Measurements from ENCODE around the gene SLK.

The SLK gene

GRCh38 chr10:103990121-103990520 is 23.2 kb downstream of the SLK start:
- Histone ChIP-seq H3K9ac (ENCODE audit: low read length) (no peak overlapping the region), H3K4me1 (ENCODE audit: low read length) (peaks cover 2% of the 10 kb centered on the region), H2AFZ (ENCODE audit: low read length) (no peak overlapping the region), H4K20me1 (ENCODE audit: insufficient read depth, low read length) (no peaks in the 10 kb centered on the region), H3K27ac (ENCODE audit: low read length) (no peak overlapping the region), H3K27me3 (replicated peaks; ENCODE audit: insufficient read depth, low read length) (no peaks in the 10 kb centered on the region), H3F3A (ENCODE audit: insufficient read depth, low read length) (no peaks in the 10 kb centered on the region), H3K4me3 (ENCODE audit: low read length) (no peak overlapping the region), H3K79me2 (ENCODE audit: low read length) (peaks cover 50% of the 10 kb centered on the region), H3K4me2 (ENCODE audit: low read depth, low read length) (no peak overlapping the region), H3K9me3 (replicated peaks; ENCODE audit: insufficient read depth, low read length) (no peaks in the 10 kb centered on the region), H3K9me2 (replicated peaks; ENCODE audit: insufficient read depth, low read length) (no peaks in the 10 kb centered on the region), H3K36me3 (replicated peaks; ENCODE audit: insufficient read depth, low read length) (0 out of 2 replicates have a peak, but pooled peaks cover 3% of the 10 kb centered on the region)
- DNase-seq: no peak
- TF ChIP-seq EZH2 (optimal IDR thresholded peaks at IDR 0.05; ENCODE audit: low read depth, low read length): no peak
- no peak for TF ChIP-seq CTCF (IDR thresholded peaks at IDR 0.05; ENCODE audit: low read length)
- TF ChIP-seq EZH2phosphoT487 (IDR thresholded peaks at IDR 0.05; ENCODE audit: low read length): no peak

DNA sequence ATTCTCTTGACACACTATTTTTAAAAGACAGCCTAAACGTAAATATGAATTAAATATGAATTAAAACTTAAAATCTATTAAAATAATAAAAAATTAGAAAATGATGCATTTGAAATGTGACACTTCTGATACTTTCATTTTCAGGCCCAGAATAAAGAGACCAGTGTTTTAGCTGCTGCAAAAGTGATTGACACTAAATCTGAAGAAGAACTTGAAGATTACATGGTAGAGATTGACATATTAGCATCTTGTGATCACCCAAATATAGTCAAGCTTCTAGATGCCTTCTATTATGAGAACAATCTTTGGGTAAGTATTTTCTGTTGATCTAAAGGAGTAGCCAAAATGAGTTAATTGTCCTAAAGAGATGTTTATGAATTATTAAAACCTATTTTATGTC is 23.6 kb downstream of the SLK start:
- Histone ChIP-seq H3K4me2 (ENCODE audit: low read depth, low read length) (no peak overlapping the region), H3K4me1 (ENCODE audit: low read length) (no peaks in the 10 kb centered on the region), H3K27ac (ENCODE audit: low read length) (no peak overlapping the region), H3F3A (ENCODE audit: insufficient read depth, low read length) (no peaks in the 10 kb centered on the region), H3K27me3 (replicated peaks; ENCODE audit: insufficient read depth, low read length) (no peaks in the 10 kb centered on the region), H3K9me2 (replicated peaks; ENCODE audit: insufficient read depth, low read length) (no peaks in the 10 kb centered on the region), H3K9me3 (replicated peaks; ENCODE audit: insufficient read depth, low read length) (no peaks in the 10 kb centered on the region), H3K36me3 (replicated peaks; ENCODE audit: insufficient read depth, low read length) (0 out of 2 replicates have a peak, but pooled peaks cover 3% of the 10 kb centered on the region), H4K20me1 (ENCODE audit: insufficient read depth, low read length) (no peaks in the 10 kb centered on the region), H3K79me2 (ENCODE audit: low read length) (peaks cover 47% of the 10 kb centered on the region), H2AFZ (ENCODE audit: low read length) (no peak overlapping the region), H3K4me3 (ENCODE audit: low read length) (no peak overlapping the region), H3K9ac (ENCODE audit: low read length) (no peak overlapping the region)
- TF ChIP-seq CTCF (IDR thresholded peaks at IDR 0.05; ENCODE audit: low read length) (no peak), EZH2phosphoT487 (IDR thresholded peaks at IDR 0.05; ENCODE audit: low read length) (no peak), EZH2 (optimal IDR thresholded peaks at IDR 0.05; ENCODE audit: low read depth, low read length) (no peak)
- no peak for DNase-seq

DNA sequence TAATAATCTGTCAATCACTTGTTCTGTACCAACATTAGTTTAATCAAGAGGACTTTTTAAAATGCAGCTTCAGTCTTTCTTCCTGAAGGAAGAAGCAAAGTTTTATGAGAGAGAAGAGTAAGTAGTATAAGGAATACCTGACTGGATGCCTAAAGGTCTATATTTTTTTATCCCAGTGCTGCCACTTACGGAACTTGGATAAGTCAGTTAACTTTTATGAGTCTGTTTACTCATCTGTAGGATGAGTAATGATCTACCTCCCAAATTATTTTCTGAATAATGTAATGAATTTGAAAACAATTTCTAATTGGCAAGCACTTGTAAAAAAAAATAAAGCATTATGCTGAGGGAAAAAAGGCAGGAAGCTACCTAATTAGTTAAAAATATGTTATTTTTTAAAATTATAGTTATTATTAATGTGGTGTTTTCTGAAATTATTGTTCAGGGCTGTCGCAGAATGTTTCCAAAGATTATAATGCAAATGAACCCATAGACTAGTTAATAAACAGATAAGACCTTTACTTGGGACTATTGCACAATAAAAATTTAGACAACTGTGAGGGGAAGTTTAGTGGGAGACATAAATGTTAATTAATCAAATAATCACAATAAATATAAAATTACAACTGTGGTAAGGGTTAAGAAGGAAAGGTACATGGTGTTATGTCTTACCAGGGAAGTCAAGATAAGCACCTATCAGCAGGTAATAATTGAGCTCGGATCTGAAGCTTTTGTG is 24.6 kb downstream of the SLK start:
- H3K36me3 ChIP-seq (replicated peaks; ENCODE audit: insufficient read depth, low read length): 0 out of 2 replicates have a peak, but pooled peaks cover 3% of the 10 kb centered on the region
- no peaks in the 10 kb centered on the region for H3F3A ChIP-seq (ENCODE audit: insufficient read depth, low read length)
- H3K9me3 ChIP-seq (replicated peaks; ENCODE audit: insufficient read depth, low read length): no peaks in the 10 kb centered on the region
- H3K27ac ChIP-seq (ENCODE audit: low read length): no peak overlapping the region
- no peaks in the 10 kb centered on the region for H3K9me2 ChIP-seq (replicated peaks; ENCODE audit: insufficient read depth, low read length)
- peaks cover 37% of the 10 kb centered on the region for H3K79me2 ChIP-seq (ENCODE audit: low read length)
- no peak for DNase-seq
- H3K27me3 ChIP-seq (replicated peaks; ENCODE audit: insufficient read depth, low read length): no peaks in the 10 kb centered on the region
- no peak overlapping the region for H3K9ac ChIP-seq (ENCODE audit: low read length)
- H2AFZ ChIP-seq (ENCODE audit: low read length): no peak overlapping the region
- H3K4me2 ChIP-seq (ENCODE audit: low read depth, low read length): no peak overlapping the region
- no peaks in the 10 kb centered on the region for H4K20me1 ChIP-seq (ENCODE audit: insufficient read depth, low read length)
- H3K4me1 ChIP-seq (ENCODE audit: low read length): no peaks in the 10 kb centered on the region
- TF ChIP-seq EZH2 (optimal IDR thresholded peaks at IDR 0.05; ENCODE audit: low read depth, low read length) (no peak), CTCF (IDR thresholded peaks at IDR 0.05; ENCODE audit: low read length) (no peak), EZH2phosphoT487 (IDR thresholded peaks at IDR 0.05; ENCODE audit: low read length) (no peak)
- H3K4me3 ChIP-seq (ENCODE audit: low read length): no peak overlapping the region
